GM12872 (cell line): ENCODE measurements around the gene SIAH2.

Experiments used
- CTCF ChIP-seq: IDR thresholded peaks from 3 replicates; pipeline ENCODE4 v1.5.1; 2011; ENCODE audit warnings: low read depth, mild to moderate bottlenecking, low read length, moderate library complexity; ENCODE audit not compliant: insufficient read depth

The SIAH2 gene

GRCh38 chr3:150727653-150728502, 35.1 kb downstream of the SIAH2 start:
- no peak for TF ChIP-seq CTCF

GRCh38 chr3:150725548-150725947, 37.4 kb downstream of the SIAH2 start:
- no peak for TF ChIP-seq CTCF

- no peak for TF ChIP-seq CTCF
Measured at GRCh38 chr3:150723946-150724345, 39.0 kb downstream of the SIAH2 start.

GRCh38 chr3:150722267-150722666, 40.7 kb downstream of the SIAH2 start:
- no peak for TF ChIP-seq CTCF

DNA sequence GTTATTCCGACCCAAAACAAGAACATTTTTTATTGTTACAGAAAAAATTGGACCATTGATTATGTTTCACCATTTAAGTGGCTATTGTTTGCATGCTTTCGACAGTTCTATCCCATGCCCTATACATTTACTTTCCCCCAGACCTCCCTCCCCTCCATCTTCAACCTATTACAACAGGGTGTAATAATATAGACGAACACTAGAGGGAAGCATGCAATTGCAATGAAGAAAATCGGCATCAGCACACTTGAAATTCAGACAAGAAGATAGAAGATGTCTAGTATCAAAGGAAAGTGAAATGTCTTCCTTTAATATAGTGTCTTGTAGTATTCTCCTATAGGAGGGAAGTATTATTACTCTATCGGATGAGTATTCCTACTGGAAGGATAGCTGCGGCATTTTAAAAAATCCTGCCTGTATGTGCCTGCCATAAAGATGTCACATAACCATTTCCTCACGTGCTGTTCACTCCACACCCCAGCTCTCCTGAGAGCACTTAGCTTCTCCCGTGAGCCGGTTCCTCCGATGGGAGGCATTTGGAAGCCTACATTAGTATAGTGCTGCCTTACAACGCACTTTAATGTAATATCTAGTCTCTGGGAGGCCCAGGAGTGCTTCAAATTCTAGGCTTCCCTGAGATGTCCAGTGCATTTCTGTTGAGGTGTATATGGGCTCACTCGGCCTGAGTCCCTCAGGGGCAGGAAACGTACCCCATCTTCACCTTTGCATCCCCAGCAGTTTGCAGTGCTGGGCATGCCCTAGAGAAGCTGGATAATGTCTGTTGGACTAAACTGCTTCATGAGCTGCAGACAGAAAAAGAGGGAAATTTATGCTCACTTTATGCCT, 41.5 kb downstream of the SIAH2 start:
- TF ChIP-seq CTCF: peak; percentile 56

- no peak for TF ChIP-seq CTCF
Measured at GRCh38 chr3:150720444-150720843, 42.5 kb downstream of the SIAH2 start.

- no peak for TF ChIP-seq CTCF
Measured at GRCh38 chr3:150710097-150710496, 52.9 kb downstream of the SIAH2 start.
